Fibroblast of the aortic adventitia (primary cell): ENCODE data around the gene ANK2. TPM values are rescaled to one million over a fixed set of nuclear protein-coding genes. Genes with fewer than 3 reads are reported as not detected.

Source experiments
- DNase-seq: peaks from one replicate; pipeline ENCODE4 v3.0.0-alpha.2; 2010; ENCODE audit warnings: low read depth
- H3K4me3 ChIP-seq: 2 replicates; pipeline ENCODE4 v1.5.1; 2011; ENCODE audit warnings: low read depth, mild to moderate bottlenecking, control low read depth, low read length, moderate library complexity
- CTCF ChIP-seq: IDR thresholded peaks from 2 replicates; pipeline ENCODE4 v1.5.1; 2011; ENCODE audit warnings: mild to moderate bottlenecking, low read length, control low read depth, inconsistent platforms; ENCODE audit not compliant: insufficient read depth
- total RNA-seq: library from RNA; depleted of rRNA; stranded (reverse); fragments of >200 nt; gene quantifications from 2 replicates; pipeline ENCODE4 v1.2.3, GENCODE V29; 2012; ENCODE audit warnings: low replicate concordance

ANK2 gene
- total RNA-seq, 1 donor: 200 TPM

- no peak for TF ChIP-seq CTCF
- DNase-seq: no peak
- no peak overlapping the region for H3K4me3 ChIP-seq
Observed at GRCh38 chr4:113317523-113317922, 268.1 kb downstream of the ANK2 start.

GRCh38 chr4:113322736-113323135 is 273.3 kb downstream of the ANK2 start:
- no peak overlapping the region for H3K4me3 ChIP-seq
- DNase-seq: no peak
- no peak for TF ChIP-seq CTCF

- no peak for TF ChIP-seq CTCF
- no peak overlapping the region for H3K4me3 ChIP-seq
- no peak for DNase-seq
Observed at GRCh38 chr4:113325876-113326615, 276.6 kb downstream of the ANK2 start.

GRCh38 chr4:113327494-113327893 is 278.0 kb downstream of the ANK2 start:
- DNase-seq: peak; percentile 14
- no peak for TF ChIP-seq CTCF
- H3K4me3 ChIP-seq: no peak overlapping the region

GRCh38 chr4:113328514-113328913 is 279.1 kb downstream of the ANK2 start:
- peak; percentile 45 for TF ChIP-seq CTCF
- no peak overlapping the region for H3K4me3 ChIP-seq
- no peak for DNase-seq

- H3K4me3 ChIP-seq: no peak overlapping the region
- no peak for DNase-seq
- no peak for TF ChIP-seq CTCF
Observed at GRCh38 chr4:113330200-113330599, 280.7 kb downstream of the ANK2 start.

GRCh38 chr4:113331811-113332210 is 282.4 kb downstream of the ANK2 start:
- H3K4me3 ChIP-seq: no peak overlapping the region
- no peak for DNase-seq
- TF ChIP-seq CTCF: no peak
